Subcutaneous adipose tissue (tissue), 4 donors: ENCODE data around the gene PIAS3. TPM values are rescaled to one million over a fixed set of nuclear protein-coding genes. Genes with fewer than 3 reads are reported as not detected.

Experiments
- CTCF ChIP-seq: fragments of 450-650 bp; IDR thresholded peaks from one replicate; pipeline ENCODE4 v1.5.1; 2016; ENCODE audit warnings: low read depth, mild to moderate bottlenecking, control low read depth, antibody characterized with exemption, moderate library complexity
- small RNA-seq: library from RNA; depleted of rRNA; stranded (forward); fragments of <200 nt; gene quantifications from one replicate; pipeline ENCODE3, GENCODE V24; 2016
- total RNA-seq, 4 donors: library from RNA; depleted of rRNA; stranded (reverse); fragments of >200 nt; gene quantifications; one replicate each; pipeline ENCODE4 v1.1.0, GENCODE V29; 2016

PIAS3 gene
- total RNA-seq, 4 donors from 2014 or later: 7.7 to 16.4 (median 13.4) TPM

GRCh38 chr1:145806408-145806807, 52.5 kb downstream of the PIAS3 start:
- TF ChIP-seq CTCF: no peak

GRCh38 chr1:145805057-145805456, 53.8 kb downstream of the PIAS3 start:
- no peak for TF ChIP-seq CTCF

- no peak for TF ChIP-seq CTCF
These were observed 54.4 kb downstream of the PIAS3 start for GRCh38 chr1:145804235-145805045.

GRCh38 chr1:145799806-145800205, 59.1 kb downstream of the PIAS3 start:
- TF ChIP-seq CTCF: no peak

Small RNAs within 50 kb of the gene (small RNA-seq; reads per million reads assigned to genes)
- not detected for gene MIR6736

Other genes with a start within 250 kb of the PIAS3 start
- gene PDZK1, start 151.7 kb downstream of the PIAS3 start, total RNA-seq: not detected
- not detected for gene CD160, start 139.6 kb downstream of the PIAS3 start, total RNA-seq
- 10 to 100 TPM; 17.0 to 33.7 (median 25.6) TPM for gene RNF115, start 35.0 kb downstream of the PIAS3 start, total RNA-seq
- gene POLR3C, start 34.9 kb downstream of the PIAS3 start, total RNA-seq: 10 to 100 TPM; 30.5 to 39.0 (median 37.1) TPM
- 1 to 10 TPM in 3 of 4 donors, under 1 TPM in 1; 0.75 to 4.6 (median 2.4) TPM for gene NUDT17, start 13.5 kb downstream of the PIAS3 start, total RNA-seq
- 1 to 10 TPM; 1.6 to 7.0 (median 4.5) TPM for gene ANKRD35, start 26.8 kb upstream of the PIAS3 start, total RNA-seq
- 1 to 10 TPM in 3 of 4 donors, under 1 TPM in 1; 0.75 to 2.6 (median 1.6) TPM for gene ITGA10, start 51.0 kb upstream of the PIAS3 start, total RNA-seq
- 10 to 100 TPM; 17.0 to 21.1 (median 20.3) TPM for gene PEX11B, start 59.6 kb upstream of the PIAS3 start, total RNA-seq
- 100 to 1,000 TPM; 104 to 115 (median 107) TPM for gene RBM8A, start 68.4 kb upstream of the PIAS3 start, total RNA-seq
- 10 to 100 TPM; 21.4 to 26.4 (median 22.5) TPM for gene LIX1L, start 98.9 kb upstream of the PIAS3 start, total RNA-seq
- 1 to 10 TPM in 1 of 4 donors, under 1 TPM in 2, not detected in 1; 0.22 to 1.9 (median 0.34) TPM for gene ANKRD34A, start 105.5 kb upstream of the PIAS3 start, total RNA-seq
- gene POLR3GL, start 105.6 kb upstream of the PIAS3 start, total RNA-seq: 10 to 100 TPM; 19.6 to 39.9 (median 32.8) TPM
- gene TXNIP, start 137.5 kb upstream of the PIAS3 start, total RNA-seq: 1,000 to 10,000 TPM; 3,407 to 4,253 (median 3,725) TPM
- not detected for gene HJV, start 162.7 kb upstream of the PIAS3 start, total RNA-seq